SH-SY5Y (cell line): ENCODE measurements around the gene PREX1.

ENCODE experiments used
- GATA2 ChIP-seq: IDR thresholded peaks from 2 replicates; pipeline ENCODE4 v1.6.1; 2011; ENCODE audit warnings: mild to moderate bottlenecking, low read depth, low read length
- GATA3 ChIP-seq: IDR thresholded peaks from 2 replicates; pipeline ENCODE4 v1.6.1; 2011; ENCODE audit warnings: low read depth, mild to moderate bottlenecking, low read length, moderate library complexity

- TF ChIP-seq GATA2 (no peak), GATA3 (no peak)
Measured at GRCh38 chr20:48769069-48769983, 58.5 kb downstream of the PREX1 start.
